HG02759 (cell line): ENCODE measurements around the gene ZDHHC19.

Source experiments
- ATAC-seq: cut with Tn5 transposase; IDR thresholded peaks from one replicate; pipeline ENCODE4 v1.9.1; 2021; ENCODE audit warnings: mild to moderate bottlenecking, moderate library complexity; ENCODE audit not compliant: unreplicated experiment

ZDHHC19 gene

GRCh38 chr3:196150481-196150880 is 60.7 kb downstream of the ZDHHC19 start:
- ATAC-seq: no peak

GRCh38 chr3:196149831-196150301 is 61.3 kb downstream of the ZDHHC19 start:
- ATAC-seq: peak; percentile 54

- no peak for ATAC-seq
Observed at GRCh38 chr3:196149375-196149774, 61.8 kb downstream of the ZDHHC19 start.
